GM12878 (cell line): ENCODE results near the gene SLC5A2. TPM values are rescaled to one million over a fixed set of nuclear protein-coding genes. Genes with fewer than 3 reads are reported as not detected.

Experiments
- ATAC-seq: fragments of 200-7000 bp; cut with Tn5 transposase; 3 replicates; pipeline ENCODE4 v1.9.1; 2020; ENCODE audit warnings: mild to moderate bottlenecking, moderate library complexity
- BruUV-seq: library from RNA; stranded (reverse); fragments of 400-500 nt; replicated peaks from 2 replicates; lab custom pipeline; 2021; lab: Mats Ljungman, UMichigan
- CTCF ChIA-PET: fragments of 300-600 bp; sonication (Branson Sonifier 250); formaldehyde crosslinking; extraction: SDS; loops from one replicate; lab custom pipeline; 2021; ENCODE audit warnings: inconsistent platforms; lab: Yijun Ruan, JAX
- POLR2A ChIA-PET: fragments of 350-600 bp; formaldehyde crosslinking; extraction: SDS; loops from one replicate; lab custom pipeline; 2021; ENCODE audit warnings: inconsistent platforms; lab: Charles Lee
- RAD21 ChIA-PET: fragments of 300-600 bp; sonication (Branson Sonifier 250); formaldehyde crosslinking; loops from one replicate; lab custom pipeline; 2023; ENCODE audit warnings: antibody characterized with exemption; ENCODE audit not compliant: unreplicated experiment; lab: Charles Lee
- SMC1A ChIA-PET: fragments of 300-600 bp; sonication (Branson Sonifier 250); formaldehyde crosslinking; loops from one replicate; lab custom pipeline; 2023; ENCODE audit not compliant: unreplicated experiment, uncharacterized antibody; lab: Charles Lee
- DNase-seq: peaks from one replicate; pipeline ENCODE4 v3.0.0-alpha.2; 2011; ENCODE audit warnings: low read depth, low spot score
- FAIRE-seq: peaks from 3 replicates; lab custom pipeline; 2011; peaks lifted over from hg19 to GRCh38; lab: Jason Lieb, UNC
- H2AFZ ChIP-seq: 2 replicates; pipeline ENCODE4 v1.6.0; 2011; ENCODE audit warnings: low read depth, low read length, control low read depth; ENCODE audit not compliant: control insufficient read depth
- H3K27ac ChIP-seq: 2 replicates; pipeline ENCODE4 v1.5.1; 2011; ENCODE audit warnings: control low read depth; ENCODE audit not compliant: control insufficient read depth, insufficient read depth
- H3K27me3 ChIP-seq, 2 experiments: replicated peaks in 1 of 2; 2 replicates each; pipeline versions ENCODE4 v1.6.0 to v1.6.1; 2011; ENCODE audit warnings: low read length in 1 of 2; ENCODE audit not compliant: control insufficient read depth in 2 of 2, insufficient read depth in 2 of 2
- H3K36me3 ChIP-seq, 2 experiments: 2 replicates each; pipeline ENCODE4 v1.5.1; 2011; ENCODE audit warnings: low read length in 1 of 2; ENCODE audit not compliant: control insufficient read depth in 2 of 2, insufficient read depth in 2 of 2
- H3K4me1 ChIP-seq: 2 replicates; pipeline ENCODE4 v1.6.1; 2011; ENCODE audit warnings: mild to moderate bottlenecking, low read length, moderate library complexity, mixed read lengths; ENCODE audit not compliant: control insufficient read depth, insufficient read depth
- H3K4me2 ChIP-seq: 2 replicates; pipeline ENCODE4 v1.6.0; 2011; ENCODE audit warnings: control low read depth; ENCODE audit not compliant: control insufficient read depth, insufficient read depth
- H3K4me3 ChIP-seq: fragments of 200-600 bp; sonication (generic); 2 replicates; pipeline ENCODE4 v1.5.1; 2016
- H3K79me2 ChIP-seq: 2 replicates; pipeline ENCODE4 v1.6.0; 2011; ENCODE audit warnings: low read length; ENCODE audit not compliant: control insufficient read depth, insufficient read depth
- H3K9ac ChIP-seq: 2 replicates; pipeline ENCODE4 v1.8.0; 2011; ENCODE audit warnings: low read length, control low read depth, mixed read lengths; ENCODE audit not compliant: control insufficient read depth, insufficient read depth
- H3K9me3 ChIP-seq: replicated peaks from 3 replicates; pipeline ENCODE4 v1.5.1; 2011; ENCODE audit warnings: mild to moderate bottlenecking, low read length; ENCODE audit not compliant: control insufficient read depth, insufficient read depth
- H4K20me1 ChIP-seq: 2 replicates; pipeline ENCODE4 v1.6.0; 2011; ENCODE audit not compliant: control insufficient read depth, insufficient read depth
- CEBPB ChIP-seq, 2 experiments: fragments of 150-350 bp in 1 of 2; IDR thresholded peaks; 2 replicates each; pipeline ENCODE4 v1.6.1; 2012 to 2014; ENCODE audit warnings: low read depth in 2 of 2, low read length in 2 of 2, borderline replicate concordance in 1 of 2, inconsistent platforms in 1 of 2
- DPF2 ChIP-seq: fragments of 450-650 bp; IDR thresholded peaks from 2 replicates; pipeline ENCODE4 v1.6.1; 2017; ENCODE audit warnings: mild to moderate bottlenecking
- JUND ChIP-seq: IDR thresholded peaks from 2 replicates; pipeline ENCODE4 v1.6.1; 2012; ENCODE audit warnings: low read depth, mild to moderate bottlenecking, low read length, improper control_type of control experiment, moderate library complexity
- MEF2B ChIP-seq: fragments of 450-650 bp; IDR thresholded peaks from 2 replicates; pipeline ENCODE4 v1.6.1; 2018; ENCODE audit warnings: mild to moderate bottlenecking, moderate library complexity; ENCODE audit not compliant: partially characterized antibody, poor library complexity, severe bottlenecking
- MXI1 ChIP-seq: fragments of 150-350 bp; IDR thresholded peaks from 2 replicates; pipeline ENCODE4 v1.6.1; 2011; ENCODE audit warnings: low read depth, mild to moderate bottlenecking, inconsistent platforms, low read length, improper control_type of control experiment
- MYB ChIP-seq: fragments of 150-350 bp; IDR thresholded peaks from 2 replicates; pipeline ENCODE4 v1.6.1; 2014; ENCODE audit warnings: mild to moderate bottlenecking, low read depth, low read length, borderline replicate concordance
- PBX3 ChIP-seq: IDR thresholded peaks from 2 replicates; pipeline ENCODE4 v1.6.1; 2011; ENCODE audit warnings: mild to moderate bottlenecking, low read depth, low read length, moderate library complexity; ENCODE audit not compliant: insufficient replicate concordance
- WGBS: methylation state at CpG from one replicate; pipeline ENCODE4 v1.1.6; 2016; ENCODE audit warnings: low lambda C conversion rate; ENCODE audit not compliant: insufficient replicate concordance, insufficient coverage; ENCODE audit errors: missing lambda C conversion rate; 5-methylcytosine and 5-hydroxymethylcytosine counted together
- in situ Hi-C: fragments of 300-500 bp; cut with MboI; formaldehyde crosslinking; loops from 9 replicates; pipeline ENCODE4 v1.14.3; 2018; ENCODE audit warnings: mixed read lengths
- intact Hi-C: fragments of 100-400 bp; cut with micrococcal nuclease; formaldehyde crosslinking; loops from one replicate; pipeline ENCODE4 v1.14.2; 2022; ENCODE audit not compliant: unreplicated experiment
- polyA plus RNA-seq, 11 experiments: library from polyadenylated mRNA; depleted of rRNA in 4 of 11; unstranded in 6 of 11; stranded (reverse) in 5 of 11; fragments of >200 nt; fragmentation: Nextera tagmentation in 4 of 11; fragmentation: Illumina TruSeq in 1 of 11; extraction: Ambion mirVana in 4 of 11; extraction: Trizol in 1 of 11; gene quantifications; 1 replicate in 1 of 11; 2 replicates in 10 of 11; pipeline versions ENCODE4 v1.2.1 to v1.2.3, GENCODE V29; 2011 to 2016; ENCODE audit warnings: inconsistent platforms in 2 of 11, missing spikeins in 2 of 11, low read depth in 1 of 11
- total RNA-seq, 4 experiments: library from RNA; depleted of rRNA in 3 of 4; stranded (reverse); fragments of >200 nt in 3 of 4; fragmentation: Illumina TruSeq in 1 of 4; extraction: Trizol in 1 of 4; gene quantifications; 2 replicates each; pipeline versions ENCODE4 v1.2.1 to v1.2.3, GENCODE V29; 2013 to 2021
- TF ChIP-seq, protein P1 (sequence below): fragments of 450-650 bp; formaldehyde crosslinking; IDR thresholded peaks from 2 replicates; pipeline ENCODE4 v1.4.0; 2022; ENCODE audit warnings: mild to moderate bottlenecking, moderate library complexity

Gene SLC5A2
- total and polyA plus RNA-seq, 10 of the 15 experiments (the other 5 are each of a cell fraction or from before 2014, with no cell fraction given): 3.6 to 4.8 (median 4.4) TPM; not detected in 6

DNA sequence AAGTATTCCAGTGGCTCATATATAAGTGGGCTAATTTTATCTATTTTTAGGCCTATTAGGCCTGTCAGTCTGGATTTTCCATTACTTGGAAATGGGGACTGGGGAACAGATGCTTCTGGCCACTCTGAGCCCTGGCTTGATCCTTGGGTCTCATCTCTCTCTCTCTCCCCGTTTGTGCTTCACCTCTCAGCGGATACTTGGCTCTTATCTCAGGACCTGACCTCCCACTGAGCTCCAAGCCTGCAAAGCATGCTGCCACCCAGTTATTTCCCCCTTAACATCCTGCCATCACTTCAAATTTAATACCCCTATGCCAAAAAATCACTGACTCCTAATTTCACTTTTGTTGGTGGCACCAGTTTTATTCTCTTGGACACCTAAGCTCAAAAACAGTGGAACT lies 44.5 kb upstream of the SLC5A2 start:
- intact Hi-C loops (no loop called here), in situ Hi-C loops (loop anchor here (25.0 kb wide), 1 partner anchor 451 kb away; the partner anchor contains the start of gene HSD3B7)
- 83% methylated on average over 2 of the region's 2 CpGs for WGBS
- no TSS peak for BruUV-seq
- Histone ChIP-seq H3K36me3 (no peaks in the 10 kb centered on the region), H3K9ac (no peak overlapping the region), H4K20me1 (no peaks in the 10 kb centered on the region), H3K9me3 (no peaks in the 10 kb centered on the region), H3K27me3 (no peaks in the 10 kb centered on the region), H3K4me1 (no peaks in the 10 kb centered on the region), H3K4me3 (no peak overlapping the region), H2AFZ (no peak overlapping the region), H3K4me2 (no peak overlapping the region), H3K79me2 (no peaks in the 10 kb centered on the region), H3K27ac (no peak overlapping the region)
- SMC1A ChIA-PET: interaction anchor here (0.8 to 3.7 kb wide), 5 partner anchors 14 to 105 kb away, joined by 3 to 20 read pairs (median 4); no protein-coding TSS in a partner anchor
- POLR2A ChIA-PET: no interaction called here
- RAD21 ChIA-PET: interaction anchor here (0.9 to 1.9 kb wide), 3 partner anchors 9 to 93 kb away, joined by 3 to 5 read pairs (median 3); no protein-coding TSS in a partner anchor
- ATAC-seq (no peak), FAIRE-seq (no peak), DNase-seq (no peak)
- CTCF ChIA-PET: interaction anchor here (1.0 kb wide), 1 partner anchor 19 kb away, joined by 3 read pairs; no protein-coding TSS in a partner anchor
- TF ChIP-seq PBX3 (no peak), JUND (no peak), MYB (no peak), CEBPB (IDR thresholded peaks at IDR 0.05; ENCODE audit: borderline replicate concordance in 1 of 2, low read depth in 2 of 2, low read length in 2 of 2) (no peak), MXI1 (no peak), DPF2 (no peak), MEF2B (no peak)
- TF ChIP-seq, protein P1, sequence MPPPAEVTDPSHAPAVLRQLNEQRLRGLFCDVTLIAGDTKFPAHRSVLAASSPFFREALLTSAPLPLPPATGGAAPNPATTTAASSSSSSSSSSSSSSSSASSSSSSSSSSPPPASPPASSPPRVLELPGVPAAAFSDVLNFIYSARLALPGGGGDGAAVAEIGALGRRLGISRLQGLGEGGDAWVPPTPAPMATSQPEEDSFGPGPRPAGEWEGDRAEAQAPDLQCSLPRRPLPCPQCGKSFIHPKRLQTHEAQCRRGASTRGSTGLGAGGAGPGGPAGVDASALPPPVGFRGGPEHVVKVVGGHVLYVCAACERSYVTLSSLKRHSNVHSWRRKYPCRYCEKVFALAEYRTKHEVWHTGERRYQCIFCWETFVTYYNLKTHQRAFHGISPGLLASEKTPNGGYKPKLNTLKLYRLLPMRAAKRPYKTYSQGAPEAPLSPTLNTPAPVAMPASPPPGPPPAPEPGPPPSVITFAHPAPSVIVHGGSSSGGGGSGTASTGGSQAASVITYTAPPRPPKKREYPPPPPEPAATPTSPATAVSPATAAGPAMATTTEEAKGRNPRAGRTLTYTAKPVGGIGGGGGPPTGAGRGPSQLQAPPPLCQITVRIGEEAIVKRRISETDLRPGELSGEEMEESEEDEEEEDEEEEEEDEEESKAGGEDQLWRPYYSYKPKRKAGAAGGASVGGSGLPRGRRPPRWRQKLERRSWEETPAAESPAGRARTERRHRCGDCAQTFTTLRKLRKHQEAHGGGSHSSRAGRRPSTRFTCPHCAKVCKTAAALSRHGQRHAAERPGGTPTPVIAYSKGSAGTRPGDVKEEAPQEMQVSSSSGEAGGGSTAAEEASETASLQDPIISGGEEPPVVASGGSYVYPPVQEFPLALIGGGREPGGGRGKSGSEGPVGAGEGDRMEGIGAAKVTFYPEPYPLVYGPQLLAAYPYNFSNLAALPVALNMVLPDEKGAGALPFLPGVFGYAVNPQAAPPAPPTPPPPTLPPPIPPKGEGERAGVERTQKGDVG (CRISPR knock-in tag): no peak
